Mammary epithelial cell (primary cell): ENCODE measurements around the gene RNF168.

ENCODE experiments used
- EZH2 ChIP-seq: IDR thresholded peaks from 2 replicates; pipeline ENCODE4 v1.6.1; 2012; ENCODE audit warnings: low read length, inconsistent platforms, borderline replicate concordance
- TF ChIP-seq, protein P1 (sequence below), 2 donors: IDR thresholded peaks in 1 of 2; conservative IDR thresholded peaks in 1 of 2; 2 replicates each; pipeline ENCODE4 v1.5.1; 2011 to 2012; ENCODE audit warnings: inconsistent platforms in 2 of 2, low read length in 2 of 2, mild to moderate bottlenecking in 2 of 2, control low read depth in 1 of 2, low read depth in 1 of 2; ENCODE audit not compliant: insufficient read depth in 1 of 2; ENCODE audit errors: extremely low read depth in 1 of 2

DNA sequence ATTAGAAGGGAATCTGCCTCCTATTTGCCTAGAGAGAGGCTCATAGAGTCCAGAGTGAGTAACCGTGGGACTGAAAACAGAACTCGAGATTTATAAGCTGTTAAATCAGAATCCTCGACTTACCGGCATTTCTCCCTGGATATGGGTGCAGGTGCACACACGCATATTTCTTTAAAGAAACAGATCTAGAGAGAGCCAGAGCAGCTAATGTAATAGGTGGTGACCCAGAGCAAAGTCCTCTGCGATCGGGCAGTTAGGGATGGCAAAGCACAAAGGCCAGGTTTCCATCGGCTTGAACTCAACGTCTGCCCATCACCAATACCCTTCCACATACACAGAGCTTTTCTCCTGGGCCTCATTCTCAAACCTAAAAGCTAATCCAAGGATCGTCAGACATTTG lies 13.8 kb downstream of the RNF168 start:
- TF ChIP-seq, protein P1, sequence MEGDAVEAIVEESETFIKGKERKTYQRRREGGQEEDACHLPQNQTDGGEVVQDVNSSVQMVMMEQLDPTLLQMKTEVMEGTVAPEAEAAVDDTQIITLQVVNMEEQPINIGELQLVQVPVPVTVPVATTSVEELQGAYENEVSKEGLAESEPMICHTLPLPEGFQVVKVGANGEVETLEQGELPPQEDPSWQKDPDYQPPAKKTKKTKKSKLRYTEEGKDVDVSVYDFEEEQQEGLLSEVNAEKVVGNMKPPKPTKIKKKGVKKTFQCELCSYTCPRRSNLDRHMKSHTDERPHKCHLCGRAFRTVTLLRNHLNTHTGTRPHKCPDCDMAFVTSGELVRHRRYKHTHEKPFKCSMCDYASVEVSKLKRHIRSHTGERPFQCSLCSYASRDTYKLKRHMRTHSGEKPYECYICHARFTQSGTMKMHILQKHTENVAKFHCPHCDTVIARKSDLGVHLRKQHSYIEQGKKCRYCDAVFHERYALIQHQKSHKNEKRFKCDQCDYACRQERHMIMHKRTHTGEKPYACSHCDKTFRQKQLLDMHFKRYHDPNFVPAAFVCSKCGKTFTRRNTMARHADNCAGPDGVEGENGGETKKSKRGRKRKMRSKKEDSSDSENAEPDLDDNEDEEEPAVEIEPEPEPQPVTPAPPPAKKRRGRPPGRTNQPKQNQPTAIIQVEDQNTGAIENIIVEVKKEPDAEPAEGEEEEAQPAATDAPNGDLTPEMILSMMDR (conservative IDR thresholded peaks at IDR 0.05 in 1 of 2, IDR thresholded peaks at IDR 0.05 in 1 of 2; ENCODE audit: extremely low read depth in 1 of 2, insufficient read depth in 1 of 2, low read depth in 1 of 2, low read length in 2 of 2), result no peak
- no peak for TF ChIP-seq EZH2
